NCI-H1436 (cell line): ENCODE data around the gene CKB.

Source experiments
- DNase-seq: peaks from one replicate; lab custom pipeline; 2025; lab: John Stamatoyannopoulos, UW

CKB gene

GRCh38 chr14:103522649-103523574, at the start of gene CKB:
CKB (minus strand) TSS chr14:103522830; CDS start chr14:103522493, 337 bp downstream.
- DNase-seq, result peak; percentile 79

- no peak for DNase-seq
These were observed 46.8 kb upstream of the CKB start for GRCh38 chr14:103569408-103569807.

GRCh38 chr14:103568952-103569351, 46.3 kb upstream of the CKB start:
- peak; percentile 79 for DNase-seq

GRCh38 chr14:103563844-103564505, 41.3 kb upstream of the CKB start:
- no peak for DNase-seq

- no peak for DNase-seq
These were observed 40.6 kb upstream of the CKB start for GRCh38 chr14:103563226-103563620.

- DNase-seq, result peak; percentile 76
These were observed 40.0 kb upstream of the CKB start, which contains the start of the genes BAG5 and COA8 for GRCh38 chr14:103562429-103563225. BAG5 (minus strand) TSS chr14:103562657; CDS start chr14:103561164, 1,493 bp downstream. COA8 (plus strand) TSS chr14:103562960; CDS start chr14:103563002, 42 bp downstream.

- no peak for DNase-seq
These were observed 39.5 kb upstream of the CKB start for GRCh38 chr14:103562179-103562428.

- no peak for DNase-seq
These were observed 39.0 kb upstream of the CKB start for GRCh38 chr14:103561381-103562178.

GRCh38 chr14:103560691-103561090, 38.1 kb upstream of the CKB start:
- DNase-seq, result no peak

GRCh38 chr14:103559766-103560165, 37.1 kb upstream of the CKB start:
- no peak for DNase-seq

- DNase-seq, result no peak
These were observed 35.6 kb upstream of the CKB start for GRCh38 chr14:103558071-103558882.

GRCh38 chr14:103556946-103557758, 34.5 kb upstream of the CKB start:
- no peak for DNase-seq

GRCh38 chr14:103555559-103556337, 33.1 kb upstream of the CKB start:
- no peak for DNase-seq

- no peak for DNase-seq
These were observed 30.2 kb upstream of the CKB start for GRCh38 chr14:103552846-103553210.

- DNase-seq, result no peak
These were observed 29.6 kb upstream of the CKB start for GRCh38 chr14:103552011-103552845.

GRCh38 chr14:103551338-103551762, 28.7 kb upstream of the CKB start:
- DNase-seq, result no peak

- no peak for DNase-seq
These were observed 28.1 kb upstream of the CKB start for GRCh38 chr14:103550451-103551337.
